Ramos (cell line): ENCODE results near the gene CEP112.

ENCODE experiments used
- in situ Hi-C: fragments of 300-500 bp; cut with MboI; formaldehyde crosslinking; loops from one replicate; pipeline ENCODE4 v1.14.3; 2022; ENCODE audit warnings: low sequenced_read_pairs; ENCODE audit not compliant: unreplicated experiment

CEP112 gene

DNA sequence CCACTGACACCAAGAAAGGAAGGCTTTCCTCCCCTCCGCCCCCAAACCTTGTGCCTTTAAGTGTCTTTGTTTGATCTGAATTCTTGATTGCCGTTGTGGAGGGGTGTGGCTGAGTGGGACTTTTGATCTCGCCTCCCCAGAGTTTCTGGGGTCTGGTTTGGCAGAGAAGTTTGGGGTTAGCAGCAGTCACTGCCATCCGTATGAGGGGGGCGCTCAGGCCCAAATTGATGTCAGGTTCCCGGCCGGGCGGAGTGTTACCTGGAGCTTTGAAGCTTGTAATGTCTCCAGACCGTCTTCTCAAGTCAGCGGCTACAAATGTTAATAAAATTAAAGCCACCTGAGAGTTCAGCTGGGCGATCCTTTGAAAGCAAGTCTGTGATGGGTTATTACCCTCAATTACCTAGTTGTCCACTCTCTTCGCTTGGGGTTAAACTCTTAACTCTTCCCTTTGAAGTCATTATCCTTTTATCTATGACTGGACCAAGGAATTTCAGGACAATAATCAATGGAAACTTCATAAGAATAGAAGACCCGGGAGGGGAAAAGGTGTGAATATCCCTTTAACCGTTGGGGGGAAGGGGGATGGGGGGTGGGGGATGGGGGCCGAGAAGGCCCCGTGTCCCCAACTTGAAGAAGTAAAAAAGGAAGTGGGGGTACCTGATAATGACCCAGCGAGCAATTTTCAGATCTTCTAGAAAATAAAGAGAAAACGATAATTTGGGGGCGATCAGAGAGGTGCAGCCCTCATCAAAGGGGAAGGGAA, 598.7 kb downstream of the CEP112 start:
- in situ Hi-C loops = no loop called here

DNA sequence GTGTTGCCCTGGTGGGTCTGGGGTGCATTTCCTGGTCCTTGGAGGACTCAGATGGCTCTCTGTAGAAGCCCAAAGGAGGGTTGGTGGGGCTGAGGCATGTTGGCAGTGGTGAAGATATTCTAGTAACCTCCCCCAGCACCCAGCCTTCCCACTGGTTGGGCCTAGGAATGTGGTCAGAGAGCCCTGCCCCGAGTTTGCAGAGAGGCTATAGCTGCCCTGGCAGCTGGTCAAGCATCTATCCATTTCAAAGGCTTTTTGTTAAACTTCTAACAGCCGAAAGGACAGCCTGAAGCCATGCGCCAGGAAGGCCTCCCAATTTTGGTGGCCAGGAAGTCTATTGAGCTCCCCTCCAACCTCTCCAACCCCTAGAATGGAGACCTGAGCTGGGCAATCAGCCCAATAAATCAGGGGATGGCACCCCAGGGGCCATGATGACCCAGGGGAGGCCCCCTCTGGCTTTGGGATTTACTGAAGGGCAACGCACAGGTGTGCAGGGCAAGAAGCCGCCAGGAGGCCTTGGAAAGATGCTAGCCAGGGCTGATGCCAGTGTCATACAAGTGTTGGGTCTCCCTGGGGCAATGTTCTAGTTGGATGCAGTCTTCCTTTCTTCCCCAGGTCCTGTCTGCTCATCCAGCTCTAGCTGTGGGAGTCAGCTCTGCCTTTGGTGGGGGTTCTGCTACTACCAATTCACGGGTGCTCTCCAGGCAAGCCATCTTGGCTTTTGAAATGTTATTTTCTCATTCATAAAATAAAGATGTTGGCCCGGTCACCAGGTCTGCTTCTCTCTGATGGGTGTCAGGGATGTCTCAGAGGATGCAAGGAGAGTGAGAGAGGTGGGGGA, 599.6 kb downstream of the CEP112 start:
- in situ Hi-C loops = no loop called here

DNA sequence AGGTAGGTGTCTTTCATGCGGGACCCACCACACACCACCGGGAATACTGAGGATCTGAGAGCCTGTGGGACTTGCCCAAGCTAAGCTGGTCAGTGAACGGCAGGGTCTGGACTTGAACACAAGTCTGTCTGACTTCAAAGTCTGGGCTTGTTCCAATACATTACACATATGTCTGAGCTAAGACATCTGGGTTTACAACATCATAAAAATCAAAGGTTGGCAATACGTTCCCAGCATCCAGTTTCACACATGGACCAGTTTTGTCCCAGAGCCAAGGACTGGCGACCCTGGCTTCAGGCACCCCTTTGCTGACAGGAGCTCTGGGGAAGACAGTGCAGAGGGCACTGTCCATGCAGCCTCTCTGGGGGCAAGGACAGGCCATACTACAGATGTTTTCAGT, 602.6 kb downstream of the CEP112 start:
- in situ Hi-C loops = no loop called here

DNA sequence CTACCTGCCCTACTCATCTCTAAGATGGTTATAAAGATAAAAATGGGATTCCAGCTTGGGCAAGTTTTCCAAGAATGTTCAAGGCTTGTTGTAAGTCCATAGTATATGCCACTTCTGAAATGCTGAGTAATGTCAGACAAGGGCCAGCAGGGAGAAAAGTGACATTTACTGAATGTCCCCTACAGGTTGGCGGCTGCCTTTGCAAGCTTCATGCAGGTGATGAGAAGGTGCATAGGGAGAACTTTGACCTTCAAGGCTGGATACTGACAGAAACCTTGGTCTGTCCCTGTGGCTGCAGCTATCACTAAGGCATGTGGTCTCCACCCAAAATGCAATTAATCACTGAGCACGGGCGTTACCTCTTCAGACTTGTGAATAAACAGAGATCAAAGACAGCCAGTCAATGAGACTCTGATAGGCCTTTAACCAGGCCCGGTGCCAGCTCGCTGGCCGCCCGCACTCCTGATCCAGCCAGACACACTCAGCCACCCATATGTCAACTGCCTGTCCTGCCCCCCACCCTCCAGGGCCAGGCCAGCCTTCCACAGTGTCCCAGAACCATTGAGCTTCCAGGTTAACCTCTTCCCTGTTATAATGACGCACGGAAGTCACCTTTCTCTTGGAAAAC, 603.6 kb downstream of the CEP112 start:
- in situ Hi-C loops = no loop called here

DNA sequence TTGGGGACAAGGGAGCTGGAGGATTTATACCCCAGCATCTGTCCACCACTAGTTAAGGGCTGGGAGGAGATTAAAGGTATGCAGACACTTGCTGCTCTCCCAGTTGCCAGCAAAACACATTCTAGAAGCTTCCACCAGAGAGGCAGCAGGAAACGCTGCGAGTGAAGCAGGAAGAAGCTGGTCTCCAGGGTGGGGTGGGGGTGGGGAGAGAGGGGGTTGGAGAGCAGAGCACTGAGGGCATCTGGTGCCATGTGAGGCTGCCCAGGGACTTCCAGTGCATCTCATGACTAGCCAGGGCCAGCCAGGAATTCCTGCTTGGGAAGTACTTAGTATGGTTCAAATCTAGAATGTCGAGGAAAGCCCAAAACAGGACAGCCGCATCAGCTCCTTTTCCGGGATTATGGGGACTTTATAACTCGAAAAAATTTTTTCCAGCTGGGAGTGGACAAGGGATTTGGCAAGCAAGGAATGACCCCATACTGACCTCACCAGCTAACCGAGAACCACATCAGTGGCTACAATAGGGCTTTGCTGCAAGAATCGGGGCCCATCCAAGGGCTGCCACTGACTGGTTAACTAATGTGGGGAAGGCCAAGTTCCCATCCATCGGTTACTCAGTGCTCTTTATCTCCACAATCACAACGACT, 604.3 kb downstream of the CEP112 start:
- in situ Hi-C loops = no loop called here

DNA sequence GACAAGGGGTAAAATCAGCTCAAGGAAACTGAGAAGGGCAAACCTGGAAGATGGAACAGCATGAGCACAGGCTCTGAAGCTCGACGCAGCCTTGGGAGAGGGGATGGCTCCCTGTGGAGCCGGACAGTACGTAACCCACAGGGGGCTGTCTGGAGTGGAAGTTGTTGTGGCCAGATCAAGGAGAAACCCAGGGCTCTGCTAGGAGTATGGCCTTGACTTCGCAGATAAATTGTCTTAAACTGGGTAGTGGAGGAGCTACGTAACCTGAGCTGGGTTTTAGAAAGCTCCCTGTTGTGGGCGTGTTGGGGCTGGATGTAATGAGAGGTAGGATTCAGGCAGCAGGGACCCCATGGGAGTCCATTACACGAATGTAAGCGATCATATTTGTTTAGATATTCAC, 605.0 kb downstream of the CEP112 start:
- in situ Hi-C loops = no loop called here
